Adrenal gland (tissue), 12 donors: ENCODE data around the gene TPRN. TPM values are rescaled to one million over a fixed set of nuclear protein-coding genes. Genes with fewer than 3 reads are reported as not detected.

Experiments
- DNase-seq, 7 donors: peaks; one replicate each; pipeline ENCODE4 v3.0.0-alpha.2; 2019 to 2020
- H3K27ac ChIP-seq, 5 donors: fragments of 200-600 bp; sonication (generic) in 4 of 5; 1 replicate in 3 of 5; 2 replicates in 2 of 5; pipeline versions ENCODE4 v1.5.1 to v1.8.0; 2016 to 2020; ENCODE audit warnings: mild to moderate bottlenecking in 1 of 5
- H3K27me3 ChIP-seq: fragments of 200-600 bp; 2 replicates; pipeline ENCODE4 v1.8.0; 2021
- H3K36me3 ChIP-seq, 2 donors: fragments of 200-600 bp; replicated peaks in 1 of 2; 1 replicate in 1 of 2; 2 replicates in 1 of 2; pipeline versions ENCODE4 v1.5.1 to v1.8.0; 2018 to 2022
- H3K4me1 ChIP-seq, 2 donors: fragments of 200-600 bp; replicated peaks in 1 of 2; 1 replicate in 1 of 2; 2 replicates in 1 of 2; pipeline versions ENCODE4 v1.5.1 to v1.8.0; 2018 to 2021
- H3K4me3 ChIP-seq, 4 donors: fragments of 200-600 bp; sonication (generic) in 3 of 4; one replicate each; pipeline ENCODE4 v1.5.1; 2016 to 2018
- H3K9me3 ChIP-seq, 3 donors: fragments of 200-600 bp; sonication (generic) in 1 of 3; replicated peaks in 1 of 3; 1 replicate in 2 of 3; 2 replicates in 1 of 3; pipeline versions ENCODE4 v1.5.1 to v1.8.0; 2016 to 2021
- POLR2A ChIP-seq, 2 donors: fragments of 450-650 bp; IDR thresholded peaks; one replicate each; pipeline ENCODE4 v1.6.1; 2017; ENCODE audit warnings: antibody characterized with exemption in 2 of 2, mild to moderate bottlenecking in 2 of 2, moderate library complexity in 1 of 2
- WGBS, 4 donors: extraction: QIAGEN DNeasy Blood & Tissue Kit in 2 of 4; methylation state at CpG; one replicate each; pipeline versions ENCODE4 v1.1.5 to v1.1.7; 2013 to 2017; 5-methylcytosine and 5-hydroxymethylcytosine counted together
- intact Hi-C, 2 donors: fragments of 100-400 bp; cut with DNase I; formaldehyde crosslinking; loops; one replicate each; pipeline versions ENCODE4 v1.14.1 to v1.15.0; 2022 to 2023
- polyA plus RNA-seq, 3 donors: library from polyadenylated mRNA; stranded (reverse); fragments of 200-250 nt in 2 of 3; fragments of 350-450 nt in 1 of 3; fragmentation: Illumina TruSeq in 1 of 3; extraction: RNeasy Lipid Tissue Mini Kit (QIAGEN cat#74804) in 1 of 3; gene quantifications; one replicate each; pipeline ENCODE4 v1.2.3, GENCODE V29; 2013 to 2014
- total RNA-seq, 9 donors: library from RNA; depleted of rRNA in 4 of 9; stranded (reverse); fragments of >200 nt in 4 of 9; fragments of 120-200 nt in 1 of 9; fragmentation: NEBNext Ultra II Directional in 1 of 9; extraction: Animal tissue kit (Norgen Biotek cat#: 25700) in 1 of 9; gene quantifications; one replicate each; pipeline versions ENCODE4 v1.1.0 to v1.2.4, GENCODE V29; 2013 to 2023
- TF ChIP-seq, protein P1 (sequence below), 6 experiments: fragments of 450-650 bp in 4 of 6; fragments of 200-600 bp in 2 of 6; sonication (generic) in 1 of 6; IDR thresholded peaks; 1 replicate in 5 of 6; 2 replicates in 1 of 6; pipeline versions ENCODE4 v1.5.1 to v1.8.0; 2016 to 2021; ENCODE audit warnings: antibody characterized with exemption in 6 of 6, mild to moderate bottlenecking in 2 of 6, moderate library complexity in 1 of 6
- donor health status: healthy with polysubstance abuse.
- donor health status: Bipolar disorder and iron deficiency.
- donor health status: DM: yes; HTN: yes; CAD: no.
- donor health status: DM: no; HTN: no; CAD: no.
- donor health status: DM: no; HTN: no; CAD: no.
- donor health status: DM: yes; HTN: yes; CAD: no.

The TPRN gene
- total and polyA plus RNA-seq, 12 donors: 1.4 to 23.5 (median 8.5) TPM

DNA sequence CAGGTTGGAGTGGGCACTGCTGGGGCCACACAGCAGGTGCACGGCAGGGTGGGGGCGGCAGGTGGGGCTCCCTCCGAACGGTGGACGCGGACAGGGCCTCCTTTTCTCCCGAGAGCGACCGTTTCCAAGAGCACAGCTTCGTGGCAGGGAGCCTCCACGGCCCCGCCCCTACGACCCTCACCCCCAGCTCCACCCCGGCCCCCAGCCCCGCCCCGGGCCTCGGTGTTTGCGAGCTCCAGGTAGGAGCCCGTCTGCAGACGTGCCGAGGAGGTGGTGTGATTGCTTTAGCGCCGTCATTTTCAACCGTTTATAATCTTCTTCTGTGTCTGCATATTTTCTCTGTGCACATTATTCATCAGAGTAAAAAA lies 52.8 kb downstream of the TPRN start:
- intact Hi-C loops: no loop called here
- H3K9me3 ChIP-seq: no peaks in the 10 kb centered on the region
- H3K27ac ChIP-seq: no peak overlapping the region
- no peaks in the 10 kb centered on the region for H3K4me1 ChIP-seq
- DNase-seq: no peak
- H3K27me3 ChIP-seq: peaks cover 20% of the 10 kb centered on the region
- TF ChIP-seq POLR2A (IDR thresholded peaks at IDR 0.05): no peak
- TF ChIP-seq, protein P1, sequence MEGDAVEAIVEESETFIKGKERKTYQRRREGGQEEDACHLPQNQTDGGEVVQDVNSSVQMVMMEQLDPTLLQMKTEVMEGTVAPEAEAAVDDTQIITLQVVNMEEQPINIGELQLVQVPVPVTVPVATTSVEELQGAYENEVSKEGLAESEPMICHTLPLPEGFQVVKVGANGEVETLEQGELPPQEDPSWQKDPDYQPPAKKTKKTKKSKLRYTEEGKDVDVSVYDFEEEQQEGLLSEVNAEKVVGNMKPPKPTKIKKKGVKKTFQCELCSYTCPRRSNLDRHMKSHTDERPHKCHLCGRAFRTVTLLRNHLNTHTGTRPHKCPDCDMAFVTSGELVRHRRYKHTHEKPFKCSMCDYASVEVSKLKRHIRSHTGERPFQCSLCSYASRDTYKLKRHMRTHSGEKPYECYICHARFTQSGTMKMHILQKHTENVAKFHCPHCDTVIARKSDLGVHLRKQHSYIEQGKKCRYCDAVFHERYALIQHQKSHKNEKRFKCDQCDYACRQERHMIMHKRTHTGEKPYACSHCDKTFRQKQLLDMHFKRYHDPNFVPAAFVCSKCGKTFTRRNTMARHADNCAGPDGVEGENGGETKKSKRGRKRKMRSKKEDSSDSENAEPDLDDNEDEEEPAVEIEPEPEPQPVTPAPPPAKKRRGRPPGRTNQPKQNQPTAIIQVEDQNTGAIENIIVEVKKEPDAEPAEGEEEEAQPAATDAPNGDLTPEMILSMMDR (IDR thresholded peaks at IDR 0.05): no peak
- no peaks in the 10 kb centered on the region for H3K36me3 ChIP-seq
- 28 to 44% (median 34%) methylated on average over 9 to 23 of the region's 24 CpGs for WGBS, 4 donors
- H3K4me3 ChIP-seq: no peak overlapping the region

DNA sequence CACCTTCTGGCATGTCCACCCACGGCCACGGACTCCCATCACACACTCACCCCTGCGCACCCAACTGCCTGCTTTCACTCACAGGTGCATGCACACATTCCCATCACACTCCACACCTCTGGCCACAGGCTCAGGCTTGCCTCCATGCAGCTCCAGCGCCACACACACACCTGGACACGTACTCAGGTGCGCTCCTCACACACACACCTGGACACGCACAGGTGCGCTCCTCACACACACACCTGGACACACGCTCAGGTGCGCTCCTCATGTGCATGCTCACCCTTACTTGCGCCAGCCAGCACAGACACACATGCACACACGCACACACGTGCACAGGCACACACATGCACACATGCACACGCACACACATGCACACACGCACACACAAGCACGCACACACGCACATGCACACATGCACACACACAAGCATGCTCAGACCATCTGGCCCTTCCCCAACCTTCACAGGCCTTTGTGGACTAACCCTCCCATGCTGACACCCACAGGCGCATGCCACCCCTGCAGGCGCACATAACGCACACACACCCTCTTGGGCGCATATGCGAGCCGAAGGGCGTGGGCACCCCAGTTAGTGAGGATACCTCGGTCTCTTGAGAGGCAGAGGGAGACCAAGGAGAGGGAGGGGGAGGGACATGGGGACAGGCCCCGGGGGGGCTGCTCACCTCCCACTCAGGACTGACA lies 53.3 kb downstream of the TPRN start:
- no peak for DNase-seq
- Histone ChIP-seq H3K27me3 (peaks cover 25% of the 10 kb centered on the region), H3K36me3 (no peaks in the 10 kb centered on the region), H3K9me3 (no peaks in the 10 kb centered on the region), H3K4me1 (no peaks in the 10 kb centered on the region), H3K27ac (no peak overlapping the region), H3K4me3 (no peak overlapping the region)
- intact Hi-C loops: no loop called here
- WGBS, 4 donors: 78 to 89% (median 81%) methylated on average over 17 to 26 of the region's 26 CpGs
- TF ChIP-seq, protein P1 (IDR thresholded peaks at IDR 0.05): no peak
- no peak for TF ChIP-seq POLR2A (IDR thresholded peaks at IDR 0.05)

DNA sequence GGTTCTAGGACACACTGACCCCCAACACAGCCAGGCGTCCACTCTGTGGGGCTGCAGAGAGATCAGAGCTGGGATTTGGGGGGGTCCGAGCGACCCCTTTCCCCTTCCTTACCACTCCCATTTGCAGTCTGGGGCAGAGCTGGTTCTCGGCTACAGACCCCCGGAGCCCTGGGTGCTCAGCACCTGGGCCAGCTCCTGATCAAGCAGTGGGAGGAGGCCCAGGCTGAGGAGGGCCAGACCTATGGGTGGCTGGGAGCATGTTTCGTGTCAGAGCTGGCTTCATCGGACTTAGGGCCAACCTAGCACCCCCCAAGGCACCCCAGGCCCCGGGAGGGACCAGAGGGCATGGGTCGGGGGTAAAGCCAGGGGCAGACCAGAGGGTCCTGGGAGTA lies 54.0 kb downstream of the TPRN start:
- intact Hi-C loops: no loop called here
- Histone ChIP-seq H3K27me3 (peaks cover 33% of the 10 kb centered on the region), H3K36me3 (no peaks in the 10 kb centered on the region), H3K4me1 (no peaks in the 10 kb centered on the region), H3K4me3 (no peak overlapping the region), H3K27ac (no peak overlapping the region), H3K9me3 (no peaks in the 10 kb centered on the region)
- DNase-seq: no peak
- 50 to 59% (median 51%) methylated on average over 3 to 9 of the region's 9 CpGs for WGBS, 4 donors
- TF ChIP-seq POLR2A (IDR thresholded peaks at IDR 0.05): no peak
- TF ChIP-seq, protein P1 (IDR thresholded peaks at IDR 0.05): no peak

- TF ChIP-seq POLR2A (IDR thresholded peaks at IDR 0.05): no peak
- TF ChIP-seq, protein P1 (IDR thresholded peaks at IDR 0.05): no peak
- Histone ChIP-seq H3K27me3 (peaks cover 39% of the 10 kb centered on the region), H3K4me3 (no peak overlapping the region), H3K36me3 (no peaks in the 10 kb centered on the region), H3K4me1 (no peaks in the 10 kb centered on the region), H3K27ac (no peak overlapping the region), H3K9me3 (no peaks in the 10 kb centered on the region)
- WGBS, 4 donors: 39 to 58% (median 47%) methylated on average over 22 to 49 of the region's 49 CpGs
- intact Hi-C loops: no loop called here
- DNase-seq: no peak
Observed at GRCh38 chr9:137145731-137146526, 54.6 kb downstream of the TPRN start.
